Kidney epithelial cell (primary cell): ENCODE data around the gene PTPN1. TPM values are rescaled to one million over a fixed set of nuclear protein-coding genes. Genes with fewer than 3 reads are reported as not detected.

Source experiments
- DNase-seq: peaks from one replicate; pipeline ENCODE4 v3.0.0-alpha.2; 2010; ENCODE audit warnings: low read depth
- H3K27me3 ChIP-seq: 2 replicates; pipeline ENCODE4 v1.6.0; 2011; ENCODE audit warnings: low read length; ENCODE audit not compliant: control insufficient read depth, insufficient read depth
- H3K36me3 ChIP-seq: 2 replicates; pipeline ENCODE4 v1.5.1; 2011; ENCODE audit warnings: low read length; ENCODE audit not compliant: control insufficient read depth, insufficient read depth
- H3K4me3 ChIP-seq: 2 replicates; pipeline ENCODE4 v1.5.1; 2011; ENCODE audit warnings: low read depth, mild to moderate bottlenecking, control low read depth, low read length
- CTCF ChIP-seq: IDR thresholded peaks from 2 replicates; pipeline ENCODE4 v1.5.1; 2011; ENCODE audit warnings: mild to moderate bottlenecking, moderate library complexity, low read length, control low read depth, inconsistent platforms; ENCODE audit not compliant: insufficient read depth, poor library complexity, severe bottlenecking
- total RNA-seq: library from RNA; depleted of rRNA; stranded (reverse); fragments of >200 nt; gene quantifications from 2 replicates; pipeline ENCODE4 v1.2.3, GENCODE V29; 2015

PTPN1 gene
- total RNA-seq, 1 donor from 2014 or later = 36.9 TPM

- Histone ChIP-seq H3K4me3 (no peak overlapping the region), H3K36me3 (no peaks in the 10 kb centered on the region), H3K27me3 (no peaks in the 10 kb centered on the region)
- no peak for DNase-seq
- TF ChIP-seq CTCF = no peak
These were observed 18.7 kb downstream of the PTPN1 start for GRCh38 chr20:50528804-50529351.

- Histone ChIP-seq H3K4me3 (no peak overlapping the region), H3K27me3 (no peaks in the 10 kb centered on the region), H3K36me3 (no peaks in the 10 kb centered on the region)
- DNase-seq = no peak
- TF ChIP-seq CTCF = no peak
These were observed 22.0 kb downstream of the PTPN1 start for GRCh38 chr20:50532221-50532620.

GRCh38 chr20:50533061-50533460 lies 22.9 kb downstream of the PTPN1 start:
- no peak for DNase-seq
- no peaks in the 10 kb centered on the region for H3K36me3 ChIP-seq
- H3K4me3 ChIP-seq = no peak overlapping the region
- TF ChIP-seq CTCF = no peak
- H3K27me3 ChIP-seq = no peaks in the 10 kb centered on the region

- no peak for TF ChIP-seq CTCF
- H3K36me3 ChIP-seq = no peaks in the 10 kb centered on the region
- no peaks in the 10 kb centered on the region for H3K27me3 ChIP-seq
- DNase-seq = no peak
- H3K4me3 ChIP-seq = no peak overlapping the region
These were observed 23.3 kb downstream of the PTPN1 start for GRCh38 chr20:50533464-50533863.

GRCh38 chr20:50534567-50534966 lies 24.4 kb downstream of the PTPN1 start:
- Histone ChIP-seq H3K36me3 (no peaks in the 10 kb centered on the region), H3K27me3 (no peaks in the 10 kb centered on the region), H3K4me3 (no peak overlapping the region)
- no peak for DNase-seq
- no peak for TF ChIP-seq CTCF

- Histone ChIP-seq H3K27me3 (no peaks in the 10 kb centered on the region), H3K4me3 (no peak overlapping the region), H3K36me3 (no peaks in the 10 kb centered on the region)
- TF ChIP-seq CTCF = no peak
- no peak for DNase-seq
These were observed 25.0 kb downstream of the PTPN1 start for GRCh38 chr20:50535162-50535561.
